ENCODE results near the gene MKRN2OS.
A peak's percentile ranks its signal among the peaks of the same experiment; 100 is the strongest.

The MKRN2OS gene

DNA sequence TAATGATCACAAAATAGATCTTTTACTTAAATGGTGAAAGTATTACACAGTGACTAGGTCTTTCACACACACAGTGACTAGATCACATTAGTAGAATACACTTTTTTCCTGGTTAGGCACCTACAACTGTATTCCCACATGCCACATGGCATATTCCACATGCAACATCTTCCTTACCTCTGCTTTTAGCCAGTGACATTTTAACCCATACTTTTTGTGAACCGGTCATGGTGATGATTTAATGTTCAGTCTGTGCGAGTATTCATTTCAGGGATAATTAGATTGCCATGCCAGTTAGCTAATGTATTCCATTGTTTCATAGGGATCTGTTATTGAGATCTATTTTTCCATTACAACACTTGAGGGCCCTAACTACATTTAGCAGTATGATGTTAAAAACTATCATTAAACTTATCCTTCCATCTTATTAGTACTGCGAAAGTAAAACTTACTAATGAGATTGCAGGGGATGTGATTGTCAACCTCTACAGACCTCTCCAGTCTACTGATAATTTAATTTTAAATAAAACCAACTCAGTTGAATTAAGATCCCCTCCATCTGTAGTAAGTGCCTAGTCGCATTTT, 32.7 kb downstream of the MKRN2OS start:
- DNase-seq: no peak

DNA sequence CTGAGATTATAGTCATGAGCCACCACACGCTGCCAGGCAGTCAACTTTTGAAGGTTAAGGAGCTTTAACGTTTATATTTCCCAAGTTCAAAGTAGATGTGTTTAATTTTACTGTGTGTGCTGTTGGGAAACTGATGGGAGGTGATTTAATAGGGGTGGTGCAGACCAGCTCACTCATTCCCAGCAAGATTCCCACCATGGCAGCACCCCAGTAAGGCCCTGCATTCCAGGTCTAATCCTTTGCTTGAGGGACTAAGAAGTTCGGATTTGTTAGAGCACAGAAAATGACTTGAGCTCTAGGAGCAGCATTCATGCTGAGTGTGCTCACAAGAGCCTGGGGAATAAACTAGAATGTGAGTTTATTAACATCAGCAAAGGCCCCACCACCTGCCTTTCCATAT, 35.8 kb downstream of the MKRN2OS start:
- no peak for DNase-seq

DNA sequence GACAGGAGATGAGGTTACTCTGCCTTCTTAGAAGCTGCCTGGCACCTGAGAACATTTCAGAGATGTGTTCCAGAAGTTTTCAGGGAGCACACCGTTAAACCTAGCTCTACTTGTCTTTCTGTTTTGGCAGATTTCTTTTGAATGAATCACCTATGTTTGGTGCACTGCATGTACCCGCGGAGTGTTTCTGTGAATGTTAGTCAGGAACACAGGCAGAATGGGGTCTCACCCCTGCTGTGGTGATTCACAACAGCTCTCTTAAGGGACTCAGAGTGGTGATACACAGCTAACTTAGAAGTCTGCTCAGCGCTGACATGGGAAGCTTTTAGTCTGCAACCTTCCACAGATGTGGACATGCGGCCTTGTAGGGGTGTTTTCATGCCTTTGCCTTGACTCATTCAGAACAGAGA, 37.0 kb downstream of the MKRN2OS start:
- DNase-seq: no peak

DNA sequence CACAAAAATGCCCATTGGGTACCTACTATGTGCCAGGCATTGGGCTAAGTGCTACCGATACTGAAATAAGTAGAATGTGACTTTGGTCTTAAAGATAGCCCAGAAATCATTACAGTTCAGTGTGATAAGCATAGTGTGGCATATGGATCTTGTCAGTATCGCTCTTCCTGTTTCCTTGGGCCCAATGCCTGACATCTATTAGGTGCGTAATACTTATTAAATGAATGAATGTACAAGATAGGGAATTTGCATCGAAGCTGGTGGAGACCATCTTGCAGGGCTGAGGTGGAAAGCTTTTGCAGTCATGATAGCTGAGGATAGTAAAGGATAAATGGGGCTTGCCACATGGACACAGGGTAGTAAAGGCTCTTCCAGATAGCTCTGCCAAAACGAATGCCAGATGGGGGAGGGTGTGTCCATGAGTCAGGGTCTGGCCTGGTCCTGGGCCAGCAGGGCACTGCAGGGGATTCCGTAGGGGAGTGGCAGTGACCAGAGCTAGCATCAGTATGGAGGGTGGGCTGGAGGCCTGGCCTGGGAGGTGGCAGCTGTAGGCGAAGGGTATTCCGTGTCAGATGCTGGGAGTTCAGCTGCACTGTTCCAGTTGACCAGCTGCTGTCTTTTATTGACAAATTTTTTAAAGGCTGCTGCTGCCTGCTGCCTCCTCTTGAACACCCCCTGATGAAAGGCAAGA, 37.6 kb downstream of the MKRN2OS start:
- peak; percentile 33 for DNase-seq

DNA sequence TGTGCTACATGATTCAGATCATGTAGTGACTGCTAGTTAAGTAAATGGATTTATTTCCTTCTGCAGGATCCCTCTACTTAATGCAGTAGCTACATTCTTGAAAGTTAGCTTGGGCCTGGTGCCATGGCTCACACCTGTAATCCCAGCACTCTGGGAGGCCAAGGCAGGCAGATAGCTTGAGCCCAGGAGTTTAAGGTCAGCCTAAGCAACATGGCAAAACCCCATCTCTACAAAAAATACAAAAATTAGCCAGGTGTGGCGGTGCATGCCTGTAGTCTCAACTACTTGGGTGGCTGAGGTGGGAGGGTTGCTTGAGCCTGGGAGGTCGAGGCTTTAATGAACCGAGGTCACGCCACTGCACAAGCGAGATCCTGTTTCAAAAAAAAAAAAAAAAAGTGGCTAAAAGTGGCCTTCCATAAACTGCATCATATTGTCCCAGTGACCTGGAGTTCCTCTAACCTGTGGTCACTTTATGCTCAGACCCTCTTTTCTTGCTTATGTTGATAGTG, 39.0 kb downstream of the MKRN2OS start:
- no peak for DNase-seq

DNA sequence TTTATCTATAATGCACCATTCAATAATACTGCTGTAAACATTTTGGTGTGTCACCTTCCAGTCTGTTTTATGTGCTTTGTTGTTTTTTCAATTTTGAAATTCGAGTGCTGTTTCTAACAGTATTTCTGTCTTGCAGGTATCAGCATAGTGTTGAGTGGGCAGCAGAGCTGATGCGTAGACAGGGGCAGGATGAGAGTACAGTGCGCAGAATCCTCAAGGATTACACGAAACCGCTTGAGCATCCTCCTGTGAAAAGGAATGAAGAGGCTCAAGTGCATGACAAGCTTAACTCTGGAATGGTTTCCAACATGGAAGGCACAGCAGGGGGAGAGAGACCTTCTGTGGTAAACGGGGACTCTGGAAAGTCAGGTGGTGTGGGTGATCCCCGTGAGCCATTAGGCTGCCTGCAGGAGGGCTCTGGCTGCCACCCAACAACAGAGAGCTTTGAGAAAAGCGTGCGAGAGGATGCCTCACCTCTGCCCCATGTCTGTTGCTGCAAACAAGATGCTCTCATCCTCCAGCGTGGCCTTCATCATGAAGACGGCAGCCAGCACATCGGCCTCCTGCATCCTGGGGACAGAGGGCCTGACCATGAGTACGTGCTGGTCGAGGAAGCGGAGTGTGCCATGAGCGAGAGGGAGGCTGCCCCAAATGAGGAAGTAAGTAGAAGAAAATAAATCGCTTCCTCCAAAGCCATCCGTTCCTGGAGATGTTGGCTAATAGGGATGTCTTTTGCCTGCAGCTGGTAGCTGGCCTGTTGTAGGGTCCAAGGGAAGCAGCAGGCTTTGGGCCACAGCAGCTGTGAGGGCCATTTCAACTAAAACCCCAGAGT, 42.0 kb downstream of the MKRN2OS start:
- DNase-seq: no peak

- no peak for DNase-seq
These were observed 43.8 kb downstream of the MKRN2OS start for GRCh38 chr3:12501360-12502020.

DNA sequence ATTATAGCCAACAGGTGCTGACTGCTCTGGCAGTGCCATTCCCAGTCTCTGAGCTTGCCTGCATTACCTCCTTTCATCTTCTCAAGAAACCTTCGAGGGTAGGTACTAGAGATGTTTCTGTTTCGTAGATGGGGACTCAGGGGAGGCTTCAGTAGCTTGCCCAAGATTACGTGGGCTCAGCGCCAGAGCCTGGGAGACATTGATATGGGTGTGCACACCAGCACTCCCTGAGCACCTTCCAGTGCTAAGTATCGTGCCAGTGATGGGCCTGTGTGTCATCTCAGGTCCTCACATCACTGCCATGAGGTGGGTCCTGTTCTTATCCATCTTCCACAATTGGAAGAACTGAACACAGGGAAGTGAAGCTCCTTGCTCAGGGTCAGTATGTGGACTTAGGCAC, 45.8 kb downstream of the MKRN2OS start:
- DNase-seq: no peak

GRCh38 chr3:12496453-12496761, 48.9 kb downstream of the MKRN2OS start:
- no peak for DNase-seq

DNA sequence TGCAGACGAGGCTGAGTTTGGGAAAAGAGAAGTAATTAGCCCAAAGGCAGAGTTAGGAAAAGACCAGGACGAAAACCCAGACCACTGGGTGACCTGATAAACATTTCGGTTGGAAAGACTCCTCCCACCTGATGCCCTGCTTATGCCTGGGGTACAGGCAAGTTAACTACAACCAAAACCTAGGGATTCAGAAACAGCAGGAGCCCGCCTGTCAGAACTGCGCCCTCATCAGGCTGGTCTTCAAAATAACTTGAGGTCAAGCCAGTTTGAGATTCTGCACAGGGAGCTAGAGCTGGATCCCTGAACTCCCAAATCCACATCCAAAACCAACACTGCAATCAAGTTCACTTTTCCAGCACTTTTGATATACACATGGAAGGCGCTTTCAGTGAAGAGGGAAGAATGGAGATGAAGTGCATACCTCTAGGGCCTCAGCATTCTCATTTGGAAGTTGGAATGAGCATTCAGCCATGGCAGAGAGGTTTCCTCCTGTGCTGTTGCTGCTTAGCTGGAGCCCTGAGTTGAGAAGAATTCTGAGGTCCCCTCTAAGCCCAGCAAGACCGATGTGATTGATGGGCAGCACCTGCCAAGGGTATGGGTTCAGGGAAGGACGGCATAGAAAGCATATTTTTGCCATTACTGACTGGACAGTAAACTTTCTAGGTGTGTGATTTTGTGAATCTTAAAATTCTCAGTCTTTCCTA, 49.4 kb downstream of the MKRN2OS start:
- no peak for DNase-seq

- DNase-seq: no peak
These were observed 54.8 kb downstream of the MKRN2OS start for GRCh38 chr3:12490547-12490946.

GRCh38 chr3:12489832-12490231, 55.5 kb downstream of the MKRN2OS start:
- DNase-seq: no peak

Data from retina (tissue), 1 donor.